ENCODE measurements around the gene THEM5. TPM values are rescaled to one million over a fixed set of nuclear protein-coding genes. Genes with fewer than 3 reads are reported as not detected.

The THEM5 gene
- polyA plus RNA-seq, 3 donors = not detected

GRCh38 chr1:151849126-151849525, 4.4 kb downstream of the THEM5 start:
- H4K20me1 ChIP-seq (ENCODE audit: insufficient read depth, low read length) = no peaks in the 10 kb centered on the region
- H3K36me3 ChIP-seq (replicated peaks in 1 of 2; ENCODE audit: control insufficient read depth in 1 of 2, insufficient read depth in 2 of 2, low read length in 2 of 2) = no peaks in the 10 kb centered on the region
- no peaks in the 10 kb centered on the region for H3K4me1 ChIP-seq (ENCODE audit: control insufficient read depth in 1 of 2, insufficient read depth in 2 of 2, low read length in 2 of 2)
- Mint-ChIP-seq H3K27ac (no peak overlapping the region), H3K27me3 (ENCODE audit: low read depth in 3 of 3) (peaks cover 27 to 44% (median 38%) of the 10 kb centered on the region in 3 donors), H3K9me3 (no peaks in the 10 kb centered on the region), H3K4me3 (peak overlapping the region in 1 of 2 donors; percentile 71), H3K4me1 (peaks cover 9% of the 10 kb centered on the region), H3K36me3 (no peaks in the 10 kb centered on the region)
- H3K27me3 ChIP-seq (ENCODE audit: control insufficient read depth in 2 of 2, insufficient read depth in 2 of 2, low read length in 2 of 2) = peaks cover 8 to 43% of the 10 kb centered on the region in 2 donors
- WGBS (ENCODE audit: insufficient coverage) = 93% methylated on average over 2 of the region's 3 CpGs
- no peak overlapping the region for H3K27ac ChIP-seq (ENCODE audit: low read depth in 1 of 2, low read length in 2 of 2)
- TF ChIP-seq, protein P1, sequence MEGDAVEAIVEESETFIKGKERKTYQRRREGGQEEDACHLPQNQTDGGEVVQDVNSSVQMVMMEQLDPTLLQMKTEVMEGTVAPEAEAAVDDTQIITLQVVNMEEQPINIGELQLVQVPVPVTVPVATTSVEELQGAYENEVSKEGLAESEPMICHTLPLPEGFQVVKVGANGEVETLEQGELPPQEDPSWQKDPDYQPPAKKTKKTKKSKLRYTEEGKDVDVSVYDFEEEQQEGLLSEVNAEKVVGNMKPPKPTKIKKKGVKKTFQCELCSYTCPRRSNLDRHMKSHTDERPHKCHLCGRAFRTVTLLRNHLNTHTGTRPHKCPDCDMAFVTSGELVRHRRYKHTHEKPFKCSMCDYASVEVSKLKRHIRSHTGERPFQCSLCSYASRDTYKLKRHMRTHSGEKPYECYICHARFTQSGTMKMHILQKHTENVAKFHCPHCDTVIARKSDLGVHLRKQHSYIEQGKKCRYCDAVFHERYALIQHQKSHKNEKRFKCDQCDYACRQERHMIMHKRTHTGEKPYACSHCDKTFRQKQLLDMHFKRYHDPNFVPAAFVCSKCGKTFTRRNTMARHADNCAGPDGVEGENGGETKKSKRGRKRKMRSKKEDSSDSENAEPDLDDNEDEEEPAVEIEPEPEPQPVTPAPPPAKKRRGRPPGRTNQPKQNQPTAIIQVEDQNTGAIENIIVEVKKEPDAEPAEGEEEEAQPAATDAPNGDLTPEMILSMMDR (IDR thresholded peaks at IDR 0.05) = no peak
- H3K9me3 ChIP-seq (replicated peaks in 1 of 2; ENCODE audit: control insufficient read depth in 1 of 2, insufficient read depth in 1 of 2, low read length in 2 of 2) = no peaks in the 10 kb centered on the region
- H3K79me2 ChIP-seq (ENCODE audit: insufficient read depth, low read length) = no peaks in the 10 kb centered on the region
- intact Hi-C loops (cut with micrococcal nuclease) = no loop called here
- no peak for DNase-seq
- H2AFZ ChIP-seq (ENCODE audit: insufficient read depth, low read depth, low read length, poor library complexity, severe bottlenecking) = no peak overlapping the region
- H3K4me3 ChIP-seq (replicated peaks in 1 of 3; ENCODE audit: low read depth in 2 of 3, low read length in 3 of 3) = no peak overlapping the region
- no peak overlapping the region for H3K4me2 ChIP-seq (replicated peaks; ENCODE audit: extremely low read depth, low read length, poor library complexity, severe bottlenecking)
- H3K9ac ChIP-seq (ENCODE audit: insufficient read depth, low read length, poor library complexity, severe bottlenecking) = no peak overlapping the region

DNA sequence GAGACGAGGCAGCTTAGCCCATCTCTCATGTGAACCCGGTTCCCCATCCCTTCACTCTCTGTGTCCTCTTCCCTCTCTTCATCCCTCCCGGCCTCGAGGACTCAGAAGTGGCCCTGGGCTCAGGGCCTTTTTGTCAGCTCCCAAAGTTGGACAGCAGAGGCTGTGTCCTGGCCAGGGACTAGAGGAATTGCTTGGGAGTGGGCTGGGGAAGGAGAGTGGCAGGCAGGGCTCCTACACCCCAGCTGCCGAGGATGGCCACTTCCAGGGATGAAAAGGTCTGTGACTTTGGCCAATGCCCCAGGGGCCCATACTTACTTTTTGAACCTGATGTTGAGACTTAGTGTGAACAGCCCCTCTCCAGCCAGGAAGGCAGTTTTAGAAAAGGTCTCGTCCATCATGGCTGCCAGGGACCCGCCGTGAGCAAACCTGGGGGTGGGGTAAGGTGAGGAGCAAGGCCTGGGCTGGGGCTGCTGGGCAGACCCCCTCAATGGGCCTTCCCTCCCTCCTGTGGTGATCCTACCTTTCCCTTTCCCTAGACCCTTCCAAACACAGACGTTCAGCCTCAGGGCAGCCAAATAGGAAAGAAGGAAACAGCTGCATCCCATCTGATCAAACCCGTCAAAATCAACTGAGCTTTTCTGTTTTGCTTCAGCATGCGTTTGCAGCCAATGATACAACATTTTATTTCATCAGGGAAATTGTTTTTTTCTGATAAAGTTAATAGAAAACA, 5.5 kb downstream of the THEM5 start:
- TF ChIP-seq, protein P1 (IDR thresholded peaks at IDR 0.05) = no peak
- H3K9me3 Mint-ChIP-seq = no peaks in the 10 kb centered on the region
- intact Hi-C loops (cut with micrococcal nuclease) = no loop called here
- peaks cover 30 to 44% (median 38%) of the 10 kb centered on the region in 3 donors for H3K27me3 Mint-ChIP-seq (ENCODE audit: low read depth in 3 of 3)
- 44% methylated on average over 1 of the region's 11 CpGs for WGBS (ENCODE audit: insufficient coverage)
- no peaks in the 10 kb centered on the region for H3K4me1 ChIP-seq (ENCODE audit: control insufficient read depth in 1 of 2, insufficient read depth in 2 of 2, low read length in 2 of 2)
- H4K20me1 ChIP-seq (ENCODE audit: insufficient read depth, low read length) = no peaks in the 10 kb centered on the region
- no peak overlapping the region for H3K27ac Mint-ChIP-seq
- no peaks in the 10 kb centered on the region for H3K9me3 ChIP-seq (replicated peaks in 1 of 2; ENCODE audit: control insufficient read depth in 1 of 2, insufficient read depth in 1 of 2, low read length in 2 of 2)
- peak overlapping the region in 1 of 2 donors; percentile 12 for H3K4me3 Mint-ChIP-seq
- H3K27ac ChIP-seq (ENCODE audit: low read depth in 1 of 2, low read length in 2 of 2) = no peak overlapping the region
- peaks cover 8 to 47% of the 10 kb centered on the region in 2 donors for H3K27me3 ChIP-seq (ENCODE audit: control insufficient read depth in 2 of 2, insufficient read depth in 2 of 2, low read length in 2 of 2)
- no peak overlapping the region for H3K4me3 ChIP-seq (replicated peaks in 1 of 3; ENCODE audit: low read depth in 2 of 3, low read length in 3 of 3)
- DNase-seq = no peak
- peaks cover 7% of the 10 kb centered on the region for H3K4me1 Mint-ChIP-seq
- no peak overlapping the region for H3K4me2 ChIP-seq (replicated peaks; ENCODE audit: extremely low read depth, low read length, poor library complexity, severe bottlenecking)
- no peaks in the 10 kb centered on the region for H3K79me2 ChIP-seq (ENCODE audit: insufficient read depth, low read length)
- no peaks in the 10 kb centered on the region for H3K36me3 Mint-ChIP-seq
- H2AFZ ChIP-seq (ENCODE audit: insufficient read depth, low read depth, low read length, poor library complexity, severe bottlenecking) = no peak overlapping the region
- no peak overlapping the region for H3K9ac ChIP-seq (ENCODE audit: insufficient read depth, low read length, poor library complexity, severe bottlenecking)
- no peaks in the 10 kb centered on the region for H3K36me3 ChIP-seq (replicated peaks in 1 of 2; ENCODE audit: control insufficient read depth in 1 of 2, insufficient read depth in 2 of 2, low read length in 2 of 2)
